ENCODE results near the gene EFEMP1. TPM values are rescaled to one million over a fixed set of nuclear protein-coding genes. Genes with fewer than 3 reads are reported as not detected.

The EFEMP1 gene
- total and polyA plus RNA-seq, 4 experiments from 2014 or later: not detected

DNA sequence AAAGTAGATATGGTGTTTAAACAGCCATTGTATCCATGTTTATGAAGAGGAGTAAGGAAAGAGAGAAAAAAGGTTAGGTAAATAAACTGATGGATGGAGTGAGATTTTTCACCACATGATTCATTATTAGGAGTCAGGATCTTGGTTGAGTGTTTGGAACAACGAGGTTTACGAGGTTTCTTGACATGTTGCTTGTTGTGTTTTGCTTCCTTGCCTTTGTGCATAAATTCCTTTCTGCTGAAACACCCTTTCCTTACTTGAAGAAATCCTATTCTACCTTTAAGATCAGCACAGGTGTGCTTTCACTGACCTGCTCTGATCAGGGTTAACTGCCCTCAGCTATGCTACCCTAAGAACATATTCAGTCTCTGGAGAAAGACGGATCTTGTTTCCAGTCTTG lies 66.6 kb downstream of the EFEMP1 start:
- peaks cover 0 to 3% of the 10 kb centered on the region in 2 donors for H3K27me3 Mint-ChIP-seq
- ChIA-PET CTCF (ENCODE audit: partially characterized antibody) (no interaction called here), POLR2A (ENCODE audit: partially characterized antibody) (no interaction called here)
- Histone ChIP-seq H3K36me3 (ENCODE audit: insufficient read depth, low read length) (no peaks in the 10 kb centered on the region), H3K9me3 (ENCODE audit: control insufficient read depth in 1 of 2, low read length in 2 of 2) (no peaks in the 10 kb centered on the region), H3K27ac (ENCODE audit: low read depth, low read length) (no peak overlapping the region), H3K27me3 (ENCODE audit: insufficient read depth, low read length) (no peaks in the 10 kb centered on the region), H3K4me3 (ENCODE audit: low read length in 2 of 2) (no peak overlapping the region), H3K4me1 (ENCODE audit: insufficient read depth, low read length) (no peaks in the 10 kb centered on the region)
- no peaks in the 10 kb centered on the region for H3K4me1 Mint-ChIP-seq
- H3K27ac Mint-ChIP-seq: no peak overlapping the region
- no peak for DNase-seq
- intact Hi-C loops (cut with micrococcal nuclease): no loop called here
- H3K9me3 Mint-ChIP-seq: peaks cover 0 to 2% (median 0%) of the 10 kb centered on the region in 8 donors
- H3K4me3 Mint-ChIP-seq: no peak overlapping the region
- no peaks in the 10 kb centered on the region for H3K36me3 Mint-ChIP-seq

DNA sequence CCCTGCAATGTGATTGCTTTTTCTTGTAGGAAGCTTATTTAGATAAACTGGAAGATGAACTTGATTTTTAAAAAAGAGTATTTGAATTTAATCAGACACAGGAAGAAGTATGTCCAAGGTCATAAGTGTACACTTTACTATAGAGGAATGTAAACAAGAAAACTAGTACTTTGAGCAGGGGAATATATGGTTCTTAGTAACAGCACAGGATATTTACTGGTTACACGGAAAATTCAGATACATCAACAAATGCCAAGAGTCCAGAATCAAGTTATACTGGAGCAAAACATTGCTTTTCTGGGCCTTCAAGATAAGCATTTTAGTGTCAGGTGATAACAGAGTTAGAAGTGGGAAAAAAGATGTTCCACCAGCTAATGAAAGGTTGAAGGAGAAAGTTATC lies 75.5 kb downstream of the EFEMP1 start:
- peaks cover 0 to 7% (median 0%) of the 10 kb centered on the region in 8 donors for H3K9me3 Mint-ChIP-seq
- CTCF ChIA-PET (ENCODE audit: partially characterized antibody): no interaction called here

DNA sequence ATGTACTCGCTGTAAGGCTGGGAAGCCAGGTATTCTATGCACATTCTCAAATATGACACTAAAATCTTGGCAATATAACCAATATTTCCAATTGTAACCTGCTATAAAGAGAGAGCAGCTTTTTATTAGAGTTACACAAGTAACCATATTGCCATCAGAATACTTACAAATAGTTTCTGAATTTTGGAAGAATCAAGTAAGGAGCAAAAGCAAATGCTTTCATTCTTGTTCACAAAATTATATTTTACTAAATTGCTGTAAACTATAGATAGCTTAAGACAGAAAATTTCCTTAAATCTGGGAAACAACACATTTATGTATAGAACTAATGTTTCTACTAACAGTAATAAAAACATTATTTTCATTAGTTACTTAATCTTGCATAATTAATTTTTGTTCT lies 77.2 kb downstream of the EFEMP1 start:
- no peak overlapping the region for H3K4me3 ChIP-seq (ENCODE audit: low read length in 2 of 2)
- Mint-ChIP-seq H3K36me3 (no peaks in the 10 kb centered on the region), H3K9me3 (peaks cover 0 to 7% (median 0%) of the 10 kb centered on the region in 8 donors), H3K4me3 (no peak overlapping the region), H3K27me3 (no peaks in the 10 kb centered on the region), H3K4me1 (no peaks in the 10 kb centered on the region), H3K27ac (no peak overlapping the region)
- H3K27me3 ChIP-seq (ENCODE audit: insufficient read depth, low read length): no peaks in the 10 kb centered on the region
- H3K9me3 ChIP-seq (ENCODE audit: control insufficient read depth in 1 of 2, low read length in 2 of 2): no peaks in the 10 kb centered on the region
- ChIA-PET POLR2A (ENCODE audit: partially characterized antibody) (no interaction called here), CTCF (ENCODE audit: partially characterized antibody) (no interaction called here)
- intact Hi-C loops (cut with micrococcal nuclease): no loop called here
- H3K4me1 ChIP-seq (ENCODE audit: insufficient read depth, low read length): no peaks in the 10 kb centered on the region
- no peaks in the 10 kb centered on the region for H3K36me3 ChIP-seq (ENCODE audit: insufficient read depth, low read length)
- DNase-seq: no peak
- no peak overlapping the region for H3K27ac ChIP-seq (ENCODE audit: low read depth, low read length)

More for the DNA sequence above, 75.5 kb downstream of the EFEMP1 start:
- no peak overlapping the region for H3K4me3 Mint-ChIP-seq
- Histone ChIP-seq H3K36me3 (ENCODE audit: insufficient read depth, low read length) (no peaks in the 10 kb centered on the region), H3K27me3 (ENCODE audit: insufficient read depth, low read length) (no peaks in the 10 kb centered on the region), H3K4me1 (ENCODE audit: insufficient read depth, low read length) (no peaks in the 10 kb centered on the region), H3K4me3 (ENCODE audit: low read length in 2 of 2) (no peak overlapping the region), H3K9me3 (ENCODE audit: control insufficient read depth in 1 of 2, low read length in 2 of 2) (no peaks in the 10 kb centered on the region), H3K27ac (ENCODE audit: low read depth, low read length) (no peak overlapping the region)
- DNase-seq: no peak
- H3K4me1 Mint-ChIP-seq: no peaks in the 10 kb centered on the region
- no peak overlapping the region for H3K27ac Mint-ChIP-seq
- POLR2A ChIA-PET (ENCODE audit: partially characterized antibody): no interaction called here
- H3K36me3 Mint-ChIP-seq: no peaks in the 10 kb centered on the region
- intact Hi-C loops (cut with micrococcal nuclease): no loop called here
- no peaks in the 10 kb centered on the region for H3K27me3 Mint-ChIP-seq

DNA sequence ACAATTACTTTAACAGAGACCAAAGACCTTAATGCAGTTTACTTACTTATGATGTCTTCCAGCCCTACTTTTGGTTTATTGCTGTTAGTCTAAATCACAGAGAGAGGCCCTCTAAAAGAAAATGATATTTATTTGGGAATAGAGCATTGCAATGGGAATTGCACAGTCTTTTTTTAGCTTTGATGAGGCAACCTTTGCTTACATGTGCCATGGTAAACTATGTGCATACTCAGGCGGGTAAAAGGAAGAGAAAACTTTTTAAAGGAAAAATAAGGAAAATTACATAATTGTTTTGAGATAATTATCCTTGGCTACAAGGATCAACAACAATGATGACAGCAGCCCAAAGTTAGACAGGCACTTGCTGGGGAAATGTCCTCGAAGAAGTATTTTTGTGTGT lies 78.6 kb downstream of the EFEMP1 start:
- Mint-ChIP-seq H3K4me1 (no peaks in the 10 kb centered on the region), H3K36me3 (no peaks in the 10 kb centered on the region), H3K27me3 (no peaks in the 10 kb centered on the region), H3K9me3 (peaks cover 0 to 7% (median 0%) of the 10 kb centered on the region in 8 donors), H3K4me3 (no peak overlapping the region), H3K27ac (no peak overlapping the region)
- intact Hi-C loops (cut with micrococcal nuclease): no loop called here
- H3K9me3 ChIP-seq (ENCODE audit: control insufficient read depth in 1 of 2, low read length in 2 of 2): no peaks in the 10 kb centered on the region
- no peak for DNase-seq
- ChIA-PET CTCF (ENCODE audit: partially characterized antibody) (no interaction called here), POLR2A (ENCODE audit: partially characterized antibody) (no interaction called here)
- no peak overlapping the region for H3K27ac ChIP-seq (ENCODE audit: low read depth, low read length)
- H3K4me1 ChIP-seq (ENCODE audit: insufficient read depth, low read length): no peaks in the 10 kb centered on the region
- no peak overlapping the region for H3K4me3 ChIP-seq (ENCODE audit: low read length in 2 of 2)
- no peaks in the 10 kb centered on the region for H3K27me3 ChIP-seq (ENCODE audit: insufficient read depth, low read length)
- no peaks in the 10 kb centered on the region for H3K36me3 ChIP-seq (ENCODE audit: insufficient read depth, low read length)

DNA sequence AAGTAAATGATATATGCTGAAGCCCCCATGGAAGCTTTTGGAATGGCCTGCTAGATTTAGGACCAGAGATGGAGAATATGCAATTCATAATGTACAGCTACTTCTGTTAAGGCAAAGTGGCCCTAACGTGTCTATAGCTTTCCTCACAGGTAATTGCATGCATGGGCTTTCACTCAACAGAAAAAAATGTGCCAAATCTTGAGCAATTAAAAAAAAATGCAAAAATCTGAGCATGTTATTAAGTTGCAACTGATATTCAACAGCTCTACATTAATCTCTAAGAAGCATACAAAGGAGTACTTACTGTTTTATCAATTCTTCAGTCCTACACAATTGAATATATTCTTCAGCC lies 79.6 kb downstream of the EFEMP1 start:
- Histone ChIP-seq H3K9me3 (ENCODE audit: control insufficient read depth in 1 of 2, low read length in 2 of 2) (no peaks in the 10 kb centered on the region), H3K36me3 (ENCODE audit: insufficient read depth, low read length) (no peaks in the 10 kb centered on the region), H3K4me1 (ENCODE audit: insufficient read depth, low read length) (no peaks in the 10 kb centered on the region), H3K27me3 (ENCODE audit: insufficient read depth, low read length) (no peaks in the 10 kb centered on the region), H3K27ac (ENCODE audit: low read depth, low read length) (no peak overlapping the region), H3K4me3 (ENCODE audit: low read length in 2 of 2) (no peak overlapping the region)
- H3K4me1 Mint-ChIP-seq: no peaks in the 10 kb centered on the region
- intact Hi-C loops (cut with micrococcal nuclease): no loop called here
- H3K36me3 Mint-ChIP-seq: no peaks in the 10 kb centered on the region
- no peak overlapping the region for H3K27ac Mint-ChIP-seq
- no peak for DNase-seq
- ChIA-PET POLR2A (ENCODE audit: partially characterized antibody) (no interaction called here), CTCF (ENCODE audit: partially characterized antibody) (no interaction called here)
- H3K9me3 Mint-ChIP-seq: peaks cover 0 to 7% (median 0%) of the 10 kb centered on the region in 8 donors
- no peak overlapping the region for H3K4me3 Mint-ChIP-seq
- no peaks in the 10 kb centered on the region for H3K27me3 Mint-ChIP-seq

DNA sequence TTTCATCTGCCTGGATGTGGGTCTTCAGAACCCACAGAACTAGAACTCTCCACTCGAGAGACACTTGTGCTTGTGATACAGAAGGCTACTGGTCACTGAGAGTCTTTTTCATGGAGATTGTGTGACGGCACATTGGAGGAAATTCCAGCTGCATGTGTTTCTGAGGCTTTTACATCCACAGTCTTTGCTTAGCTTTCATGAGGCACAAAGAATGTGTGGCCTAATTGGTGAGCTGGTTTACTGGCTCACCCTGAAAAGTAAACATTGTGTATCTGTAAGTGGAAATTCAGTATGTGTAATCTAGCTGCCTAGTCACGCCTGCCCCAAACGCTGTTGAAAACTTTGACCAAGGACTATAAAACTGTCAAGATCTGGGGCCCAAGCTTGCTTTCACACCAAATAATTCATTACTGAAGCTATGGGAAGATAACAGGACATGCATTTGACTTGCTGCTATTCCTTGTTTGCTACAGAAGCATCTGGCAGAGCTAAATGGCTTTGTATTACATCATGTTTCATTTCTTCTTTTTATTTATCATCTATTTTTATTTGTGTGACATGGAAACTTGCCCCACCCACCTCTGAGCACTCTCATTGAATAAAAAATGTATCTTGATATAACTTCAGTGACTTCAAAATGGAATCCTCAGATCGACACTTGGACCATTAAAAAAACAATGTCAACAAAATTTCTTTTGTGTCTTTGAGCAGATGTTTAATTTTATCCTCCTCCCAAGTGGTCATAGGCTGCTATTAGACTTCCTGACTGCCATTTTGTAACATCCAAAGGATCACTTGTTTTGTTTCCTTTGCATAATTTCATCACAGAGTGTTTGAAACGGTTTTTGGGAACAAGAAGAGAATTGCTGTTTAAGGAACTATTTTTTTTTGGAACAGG lies 80.2 kb downstream of the EFEMP1 start:
- Mint-ChIP-seq H3K4me1 (no peaks in the 10 kb centered on the region), H3K36me3 (no peaks in the 10 kb centered on the region), H3K9me3 (peaks cover 0 to 7% (median 2%) of the 10 kb centered on the region in 8 donors), H3K27ac (no peak overlapping the region), H3K27me3 (no peaks in the 10 kb centered on the region), H3K4me3 (no peak overlapping the region)
- Histone ChIP-seq H3K4me1 (ENCODE audit: insufficient read depth, low read length) (no peaks in the 10 kb centered on the region), H3K36me3 (ENCODE audit: insufficient read depth, low read length) (no peaks in the 10 kb centered on the region), H3K9me3 (ENCODE audit: control insufficient read depth in 1 of 2, low read length in 2 of 2) (no peaks in the 10 kb centered on the region), H3K4me3 (ENCODE audit: low read length in 2 of 2) (no peak overlapping the region), H3K27ac (ENCODE audit: low read depth, low read length) (no peak overlapping the region), H3K27me3 (ENCODE audit: insufficient read depth, low read length) (no peaks in the 10 kb centered on the region)
- DNase-seq: no peak
- ChIA-PET CTCF (ENCODE audit: partially characterized antibody) (no interaction called here), POLR2A (ENCODE audit: partially characterized antibody) (no interaction called here)
- intact Hi-C loops (cut with micrococcal nuclease): no loop called here

DNA sequence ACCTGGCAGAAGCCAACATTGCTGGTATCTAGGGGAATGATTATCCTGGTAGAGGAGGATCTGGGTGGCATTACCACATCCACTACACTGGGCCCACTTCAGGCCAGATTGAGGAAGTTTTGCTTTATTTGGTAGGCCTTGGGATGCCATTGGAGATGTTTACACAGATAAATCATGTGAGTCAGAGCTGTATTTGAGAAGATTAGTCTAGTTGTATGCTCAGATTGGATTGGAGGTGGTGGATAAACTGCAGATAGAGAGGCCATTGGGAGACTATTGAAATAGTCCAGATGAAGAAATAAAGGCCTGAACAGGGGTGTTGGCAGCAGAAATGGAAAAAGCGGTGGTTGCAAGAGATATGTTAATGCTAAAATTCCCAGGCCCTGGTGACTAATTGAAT lies 81.5 kb downstream of the EFEMP1 start:
- no peak for DNase-seq
- H3K27ac ChIP-seq (ENCODE audit: low read depth, low read length): no peak overlapping the region
- peaks cover 0 to 7% (median 2%) of the 10 kb centered on the region in 8 donors for H3K9me3 Mint-ChIP-seq
- H3K27me3 ChIP-seq (ENCODE audit: insufficient read depth, low read length): no peaks in the 10 kb centered on the region
- no peaks in the 10 kb centered on the region for H3K4me1 ChIP-seq (ENCODE audit: insufficient read depth, low read length)
- no peaks in the 10 kb centered on the region for H3K27me3 Mint-ChIP-seq
- no peaks in the 10 kb centered on the region for H3K36me3 Mint-ChIP-seq
- intact Hi-C loops (cut with micrococcal nuclease): no loop called here
- H3K27ac Mint-ChIP-seq: no peak overlapping the region
- no peak overlapping the region for H3K4me3 ChIP-seq (ENCODE audit: low read length in 2 of 2)
- no peaks in the 10 kb centered on the region for H3K9me3 ChIP-seq (ENCODE audit: control insufficient read depth in 1 of 2, low read length in 2 of 2)
- no peaks in the 10 kb centered on the region for H3K36me3 ChIP-seq (ENCODE audit: insufficient read depth, low read length)
- CTCF ChIA-PET (ENCODE audit: partially characterized antibody): no interaction called here
- H3K4me3 Mint-ChIP-seq: no peak overlapping the region
- H3K4me1 Mint-ChIP-seq: no peaks in the 10 kb centered on the region
- POLR2A ChIA-PET (ENCODE audit: partially characterized antibody): no interaction called here

All from CD4-positive, alpha-beta memory T cell (primary cell).